Astrocyte of the cerebellum (primary cell): Measurements from ENCODE around the gene IRS1.

ENCODE experiments used
- DNase-seq: peaks from one replicate; pipeline ENCODE4 v3.0.0-alpha.2; 2011; ENCODE audit warnings: low read depth
- H3K4me3 ChIP-seq: 2 replicates; pipeline ENCODE4 v1.5.1; 2011; ENCODE audit warnings: mild to moderate bottlenecking, low read depth, low read length, moderate library complexity
- in situ Hi-C: cut with HindIII; loops from 2 replicates; pipeline ENCODE4 v1.10.0; 2017; ENCODE audit warnings: low sequenced_read_pairs
- TF ChIP-seq, protein P1 (sequence below): IDR thresholded peaks from 2 replicates; pipeline ENCODE4 v1.5.1; 2012; ENCODE audit warnings: low read length, low read depth, moderate library complexity, mild to moderate bottlenecking; ENCODE audit errors: missing control alignments

IRS1 gene

DNA sequence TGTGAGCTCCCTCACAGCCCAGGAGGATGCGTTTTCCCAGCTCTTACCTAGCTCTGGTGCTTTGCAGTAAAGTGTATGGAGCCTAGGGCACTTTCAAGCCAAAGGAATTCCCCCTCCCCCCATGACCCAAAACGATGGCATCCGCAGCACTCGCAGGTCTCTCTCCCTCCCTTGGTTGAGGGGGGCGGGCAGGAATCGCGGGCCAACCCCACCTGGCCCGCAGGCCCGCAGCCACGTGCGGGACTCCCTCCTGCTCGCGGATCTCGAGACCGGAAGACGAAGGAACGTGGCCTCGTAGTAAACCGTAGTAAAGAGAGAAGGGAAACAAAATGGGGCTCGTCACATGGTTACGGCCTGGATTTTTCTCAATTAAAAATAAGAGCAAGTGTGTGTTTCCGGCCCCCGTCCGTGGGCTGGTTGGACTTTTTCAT lies 8.5 kb downstream of the IRS1 start:
- DNase-seq: no peak
- H3K4me3 ChIP-seq: peak overlapping the region; percentile 88
- in situ Hi-C loops: loop anchor here (25.0 kb wide), 3 partner anchors 579 to 1129 kb away; no protein-coding TSS in a partner anchor
- TF ChIP-seq, protein P1, sequence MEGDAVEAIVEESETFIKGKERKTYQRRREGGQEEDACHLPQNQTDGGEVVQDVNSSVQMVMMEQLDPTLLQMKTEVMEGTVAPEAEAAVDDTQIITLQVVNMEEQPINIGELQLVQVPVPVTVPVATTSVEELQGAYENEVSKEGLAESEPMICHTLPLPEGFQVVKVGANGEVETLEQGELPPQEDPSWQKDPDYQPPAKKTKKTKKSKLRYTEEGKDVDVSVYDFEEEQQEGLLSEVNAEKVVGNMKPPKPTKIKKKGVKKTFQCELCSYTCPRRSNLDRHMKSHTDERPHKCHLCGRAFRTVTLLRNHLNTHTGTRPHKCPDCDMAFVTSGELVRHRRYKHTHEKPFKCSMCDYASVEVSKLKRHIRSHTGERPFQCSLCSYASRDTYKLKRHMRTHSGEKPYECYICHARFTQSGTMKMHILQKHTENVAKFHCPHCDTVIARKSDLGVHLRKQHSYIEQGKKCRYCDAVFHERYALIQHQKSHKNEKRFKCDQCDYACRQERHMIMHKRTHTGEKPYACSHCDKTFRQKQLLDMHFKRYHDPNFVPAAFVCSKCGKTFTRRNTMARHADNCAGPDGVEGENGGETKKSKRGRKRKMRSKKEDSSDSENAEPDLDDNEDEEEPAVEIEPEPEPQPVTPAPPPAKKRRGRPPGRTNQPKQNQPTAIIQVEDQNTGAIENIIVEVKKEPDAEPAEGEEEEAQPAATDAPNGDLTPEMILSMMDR: no peak

DNA sequence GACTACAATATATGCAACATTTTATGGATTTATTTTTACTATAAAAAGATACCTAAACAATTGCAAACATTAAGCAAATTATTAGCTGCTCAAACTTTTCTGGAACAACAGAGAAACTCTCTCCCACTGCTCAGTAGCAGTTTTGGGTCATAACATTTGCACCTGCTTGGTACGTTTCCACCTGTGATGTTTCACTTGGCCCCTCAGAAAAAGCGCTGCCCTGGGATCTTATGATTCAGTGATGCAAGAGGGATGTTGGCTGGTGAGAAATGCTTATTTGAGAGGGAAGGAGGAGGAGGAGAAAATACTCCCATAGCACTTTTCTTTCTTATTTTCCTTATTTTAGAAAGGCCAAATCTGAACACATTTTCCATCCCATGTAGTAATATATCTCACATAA lies 9.2 kb downstream of the IRS1 start:
- H3K4me3 ChIP-seq: no peak overlapping the region
- in situ Hi-C loops: loop anchor here (25.0 kb wide), 3 partner anchors 578 to 1128 kb away; no protein-coding TSS in a partner anchor
- TF ChIP-seq, protein P1: no peak

DNA sequence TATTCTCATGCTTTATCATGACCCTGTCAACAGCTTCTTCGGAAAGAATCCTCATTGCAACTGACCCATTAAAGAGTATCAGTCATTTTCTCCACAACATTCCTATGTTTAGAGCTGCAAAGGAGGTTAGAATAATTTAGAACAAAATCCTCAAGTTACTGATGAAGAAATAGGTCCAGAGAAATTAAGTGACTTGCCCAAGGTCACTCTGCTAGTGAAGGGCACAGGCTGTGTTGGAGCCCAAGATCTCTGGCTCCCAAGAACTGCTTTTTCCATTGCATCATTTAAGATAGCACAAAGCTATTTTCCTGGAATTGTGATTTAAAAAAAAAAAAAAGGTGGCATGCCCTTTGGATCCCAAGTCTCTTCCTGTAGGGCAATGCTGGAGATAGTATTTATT lies 9.6 kb downstream of the IRS1 start:
- no peak overlapping the region for H3K4me3 ChIP-seq
- TF ChIP-seq, protein P1: no peak
- no peak for DNase-seq
- in situ Hi-C loops: loop anchor here (25.0 kb wide), 3 partner anchors 578 to 1128 kb away; no protein-coding TSS in a partner anchor

More for the DNA sequence above, 9.2 kb downstream of the IRS1 start:
- DNase-seq: no peak

DNA sequence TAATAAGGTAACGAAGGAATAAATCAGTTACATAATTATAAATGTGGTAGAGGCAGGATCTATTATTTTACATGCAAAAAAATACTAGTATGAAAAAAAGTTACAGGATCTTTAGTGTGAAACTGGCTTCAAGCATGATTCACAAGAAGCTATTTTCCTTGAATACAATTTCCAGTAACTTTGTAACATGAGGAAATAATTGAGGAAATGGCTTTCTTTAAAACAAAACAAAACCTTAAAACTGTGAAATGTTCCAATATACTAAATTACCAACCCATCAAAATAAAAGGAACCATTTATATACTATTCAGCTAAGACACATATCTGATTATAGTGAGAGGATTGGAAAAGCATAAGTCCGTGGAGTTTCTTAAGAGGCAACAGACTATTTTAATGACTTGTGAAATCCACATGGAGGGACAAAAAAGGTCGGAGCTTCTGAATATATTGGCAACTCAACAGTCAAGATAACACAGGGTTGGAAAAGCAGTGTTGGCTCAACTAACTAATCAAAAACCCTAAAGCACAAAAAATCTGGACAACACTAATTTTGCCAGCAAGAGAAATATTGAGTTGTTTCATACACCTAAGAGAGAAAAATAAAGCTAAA lies 10.6 kb downstream of the IRS1 start:
- TF ChIP-seq, protein P1: no peak
- H3K4me3 ChIP-seq: no peak overlapping the region
- in situ Hi-C loops: loop anchor here (5.0 to 25.0 kb wide), 4 partner anchors 97 to 1127 kb away; no protein-coding TSS in a partner anchor
- no peak for DNase-seq

DNA sequence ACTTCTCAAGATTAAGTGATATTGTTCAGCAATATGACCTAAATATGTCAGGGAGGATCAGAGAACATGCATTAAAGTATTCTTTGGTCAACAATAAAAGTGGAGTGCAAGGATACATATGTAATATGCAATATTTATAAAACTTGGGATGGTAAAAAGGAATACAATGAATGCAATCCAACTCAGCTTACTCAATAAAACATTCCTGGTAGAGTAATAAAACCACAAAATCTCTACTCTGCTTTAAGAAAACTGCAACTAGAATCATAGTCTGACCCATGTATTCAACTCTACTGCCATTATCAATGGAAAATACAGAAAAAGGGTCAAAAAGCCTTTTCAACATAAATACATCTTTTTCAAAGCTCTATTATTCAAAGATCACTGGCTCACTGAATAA lies 11.6 kb downstream of the IRS1 start:
- TF ChIP-seq, protein P1: no peak
- in situ Hi-C loops: loop anchor here (5.0 to 25.0 kb wide), 4 partner anchors 96 to 1126 kb away; no protein-coding TSS in a partner anchor
- no peak overlapping the region for H3K4me3 ChIP-seq
- no peak for DNase-seq

DNA sequence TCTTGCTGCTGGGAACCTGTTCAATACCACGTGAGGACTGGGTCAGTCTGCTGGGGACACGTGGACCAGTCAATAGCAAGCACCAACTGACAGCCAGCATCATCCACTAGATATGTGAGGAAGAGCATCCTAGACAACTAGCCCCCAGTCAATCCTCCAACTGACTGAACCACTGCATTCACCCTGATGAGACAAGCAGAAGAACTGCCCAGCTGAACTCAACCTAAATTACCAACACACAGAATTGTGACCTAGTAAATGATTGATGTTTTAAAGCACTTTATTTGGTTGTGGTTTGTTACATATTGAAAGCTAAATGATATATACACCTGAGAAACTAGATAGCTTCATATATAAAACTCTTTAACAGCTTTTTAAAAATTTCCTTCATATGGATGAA lies 15.7 kb downstream of the IRS1 start:
- H3K4me3 ChIP-seq: no peak overlapping the region
- TF ChIP-seq, protein P1: no peak
- no peak for DNase-seq
- in situ Hi-C loops: loop anchor here (25.0 kb wide), 3 partner anchors 572 to 1122 kb away; no protein-coding TSS in a partner anchor
